Osteoblast (primary cell): ENCODE measurements around the gene TGFBI. TPM values are rescaled to one million over a fixed set of nuclear protein-coding genes. Genes with fewer than 3 reads are reported as not detected.

ENCODE experiments used
- DNase-seq: peaks from one replicate; pipeline ENCODE4 v3.0.0; 2011; ENCODE audit warnings: low spot score, mixed read lengths; ENCODE audit not compliant: insufficient read length; ENCODE audit errors: missing footprints
- H2AFZ ChIP-seq: 2 replicates; pipeline ENCODE4 v1.6.0; 2011; ENCODE audit warnings: mild to moderate bottlenecking, low read length
- H3K27ac ChIP-seq: 2 replicates; pipeline ENCODE4 v1.5.1; 2011; ENCODE audit warnings: mild to moderate bottlenecking, low read depth, low read length, moderate library complexity
- H3K27me3 ChIP-seq: 2 replicates; pipeline ENCODE4 v1.6.0; 2012; ENCODE audit warnings: mild to moderate bottlenecking, control low read depth, inconsistent platforms, low read length, moderate library complexity; ENCODE audit not compliant: insufficient read depth
- H3K36me3 ChIP-seq: 2 replicates; pipeline ENCODE4 v1.5.1; 2011; ENCODE audit warnings: mild to moderate bottlenecking, low read length, control low read depth, moderate library complexity; ENCODE audit not compliant: insufficient read depth
- H3K4me1 ChIP-seq: 2 replicates; pipeline ENCODE4 v1.5.1; 2011; ENCODE audit warnings: mild to moderate bottlenecking, low read length, control low read depth, moderate library complexity; ENCODE audit not compliant: insufficient read depth
- H3K4me2 ChIP-seq: 2 replicates; pipeline ENCODE4 v1.6.0; 2011; ENCODE audit warnings: mild to moderate bottlenecking, low read length; ENCODE audit not compliant: insufficient read depth
- H3K4me3 ChIP-seq: fragments of 200-600 bp; sonication (generic); 3 replicates; pipeline ENCODE4 v1.5.1; 2012; ENCODE audit warnings: mild to moderate bottlenecking, low read length, inconsistent platforms; ENCODE audit not compliant: insufficient read depth
- H3K79me2 ChIP-seq: 2 replicates; pipeline ENCODE4 v1.6.0; 2012; ENCODE audit warnings: mild to moderate bottlenecking, low read length, control low read depth, inconsistent platforms; ENCODE audit not compliant: insufficient read depth
- H3K9me3 ChIP-seq: 2 replicates; pipeline ENCODE4 v1.5.1; 2011; ENCODE audit warnings: low read depth, low read length, control low read depth
- H4K20me1 ChIP-seq: 2 replicates; pipeline ENCODE4 v1.6.0; 2012; ENCODE audit warnings: mild to moderate bottlenecking, low read length, control low read depth; ENCODE audit not compliant: insufficient read depth
- CTCF ChIP-seq: IDR thresholded peaks from 2 replicates; pipeline ENCODE4 v1.5.1; 2011; ENCODE audit warnings: mild to moderate bottlenecking, low read depth, low read length, moderate library complexity; ENCODE audit errors: extremely low read depth
- total RNA-seq: library from RNA; depleted of rRNA; stranded (reverse); fragments of >200 nt; gene quantifications from 2 replicates; pipeline ENCODE4 v1.2.3, GENCODE V29; 2012

Gene TGFBI
- total RNA-seq, 1 donor, result 1,700 TPM

- no peaks in the 10 kb centered on the region for H3K9me3 ChIP-seq
- no peaks in the 10 kb centered on the region for H3K36me3 ChIP-seq
- H3K27me3 ChIP-seq, result no peaks in the 10 kb centered on the region
- no peak overlapping the region for H3K4me3 ChIP-seq
- peak overlapping the region; percentile 60 for H3K27ac ChIP-seq
- no peak overlapping the region for H3K4me2 ChIP-seq
- H3K4me1 ChIP-seq, result peaks cover 48% of the 10 kb centered on the region
- H3K79me2 ChIP-seq, result no peaks in the 10 kb centered on the region
- no peak overlapping the region for H2AFZ ChIP-seq
- H4K20me1 ChIP-seq, result no peaks in the 10 kb centered on the region
- no peak for DNase-seq
- TF ChIP-seq CTCF, result no peak
Measured at GRCh38 chr5:135998889-135999288, 29.9 kb upstream of the TGFBI start.

GRCh38 chr5:135999406-136000139, 29.2 kb upstream of the TGFBI start:
- DNase-seq, result peak; percentile 84
- peaks cover 47% of the 10 kb centered on the region for H3K4me1 ChIP-seq
- TF ChIP-seq CTCF, result no peak
- H3K4me2 ChIP-seq, result no peak overlapping the region
- H3K36me3 ChIP-seq, result no peaks in the 10 kb centered on the region
- H3K79me2 ChIP-seq, result no peaks in the 10 kb centered on the region
- H3K9me3 ChIP-seq, result no peaks in the 10 kb centered on the region
- H4K20me1 ChIP-seq, result no peaks in the 10 kb centered on the region
- peak overlapping the region; percentile 56 for H2AFZ ChIP-seq
- H3K4me3 ChIP-seq, result no peak overlapping the region
- peak overlapping the region; percentile 60 for H3K27ac ChIP-seq
- no peaks in the 10 kb centered on the region for H3K27me3 ChIP-seq

DNA sequence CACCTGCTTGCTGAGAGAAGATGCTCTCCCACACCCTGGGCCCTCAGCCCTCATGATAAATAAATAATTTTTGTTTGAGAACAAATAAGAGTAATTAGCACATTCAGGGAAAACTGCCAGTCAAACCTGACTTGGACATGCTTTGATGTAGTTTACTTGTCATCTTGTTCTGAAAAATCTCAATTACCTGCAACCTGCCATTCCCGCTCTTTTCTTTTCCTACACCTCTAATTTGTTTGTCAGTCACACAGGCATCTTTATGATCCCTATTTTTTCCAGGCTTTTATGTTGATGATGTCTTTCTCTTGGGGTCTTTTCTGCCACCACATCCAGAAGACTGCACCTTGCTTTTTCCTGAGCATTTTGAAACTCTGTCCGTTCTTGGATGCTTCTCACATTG, 28.6 kb upstream of the TGFBI start:
- Histone ChIP-seq H3K79me2 (no peaks in the 10 kb centered on the region), H3K27ac (peak overlapping the region; percentile 60)
- TF ChIP-seq CTCF, result no peak

DNA sequence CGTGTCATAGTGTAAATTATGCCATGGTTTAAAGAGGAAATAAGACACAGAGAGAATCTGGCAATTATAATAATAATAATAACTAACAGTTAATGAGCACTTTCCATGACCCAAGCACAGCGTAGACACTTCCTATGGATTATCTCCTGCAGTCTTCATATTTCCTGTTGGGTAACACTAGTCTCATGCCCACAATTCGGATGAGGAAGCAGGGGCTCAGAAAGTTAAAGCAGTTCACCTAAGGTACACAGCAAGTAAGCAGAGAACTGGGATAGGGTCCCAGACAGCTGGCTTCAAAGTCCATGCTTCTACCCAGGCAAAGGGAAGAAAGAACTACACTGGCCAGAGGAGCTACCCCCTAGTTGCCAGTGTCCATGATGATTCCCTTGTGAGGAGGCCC, 27.9 kb upstream of the TGFBI start:
- H2AFZ ChIP-seq, result no peak overlapping the region
- H3K27ac ChIP-seq, result peak overlapping the region; percentile 14
- TF ChIP-seq CTCF, result no peak
- no peaks in the 10 kb centered on the region for H3K36me3 ChIP-seq
- no peak for DNase-seq
- H3K9me3 ChIP-seq, result no peaks in the 10 kb centered on the region
- H3K4me3 ChIP-seq, result no peak overlapping the region
- H3K4me1 ChIP-seq, result peaks cover 47% of the 10 kb centered on the region
- no peaks in the 10 kb centered on the region for H3K79me2 ChIP-seq
- no peaks in the 10 kb centered on the region for H3K27me3 ChIP-seq
- no peak overlapping the region for H3K4me2 ChIP-seq
- H4K20me1 ChIP-seq, result no peaks in the 10 kb centered on the region

More for the DNA sequence above, 28.6 kb upstream of the TGFBI start:
- no peaks in the 10 kb centered on the region for H3K9me3 ChIP-seq
- DNase-seq, result no peak
- peaks cover 47% of the 10 kb centered on the region for H3K4me1 ChIP-seq
- no peaks in the 10 kb centered on the region for H4K20me1 ChIP-seq
- no peaks in the 10 kb centered on the region for H3K27me3 ChIP-seq
- no peak overlapping the region for H3K4me3 ChIP-seq
- no peak overlapping the region for H3K4me2 ChIP-seq
- H3K36me3 ChIP-seq, result no peaks in the 10 kb centered on the region
- H2AFZ ChIP-seq, result no peak overlapping the region
